ENCODE results near the gene USP11.

- TF ChIP-seq ARNT (IDR thresholded peaks at IDR 0.05) (no peak), TARDBP (IDR thresholded peaks at IDR 0.05) (no peak), NFRKB (IDR thresholded peaks at IDR 0.05) (no peak), SP1 (IDR thresholded peaks at IDR 0.05) (no peak)
These were observed 7.2 kb downstream of the USP11 start for GRCh38 chrX:47239898-47240545.
